GM10248 (cell line): Measurements from ENCODE around the gene ATOSB.
A peak's percentile ranks its signal among the peaks of the same experiment; 100 is the strongest.

Experiments
- CTCF ChIA-PET: fragments of 300-600 bp; sonication (Branson Sonifier 250); formaldehyde crosslinking; extraction: SDS; loops from one replicate; lab custom pipeline; 2021; ENCODE audit warnings: antibody characterized with exemption; lab: Yijun Ruan, JAX
- POLR2A ChIA-PET: fragments of 350-650 bp; sonication (Branson Sonifier 250); formaldehyde crosslinking; extraction: SDS; loops from one replicate; lab custom pipeline; 2020; ENCODE audit warnings: antibody characterized with exemption; lab: Yijun Ruan, JAX
- DNase-seq: peaks from one replicate; pipeline ENCODE4 v3.0.0; 2012; ENCODE audit errors: extremely low spot score
- CTCF ChIP-seq: IDR thresholded peaks from 2 replicates; pipeline ENCODE4 v1.5.1; 2012; ENCODE audit warnings: mild to moderate bottlenecking, low read depth; ENCODE audit errors: extremely low read depth, missing control alignments, control extremely low read depth

The ATOSB gene

GRCh38 chr9:35091536-35091935 is 24.1 kb downstream of the ATOSB start:
- CTCF ChIA-PET: interaction anchor here (1.7 to 8.0 kb wide), 3 partner anchors 14 to 193 kb away, joined by 4 to 177 read pairs (median 73); partner anchors contain the start of genes ATOSB, FANCG and VCP
- POLR2A ChIA-PET: interaction anchor here (1.0 kb wide), 1 partner anchor 12 kb away, joined by 5 read pairs; the partner anchor contains the start of gene FANCG
- no peak for DNase-seq
- no peak for TF ChIP-seq CTCF

- no peak for TF ChIP-seq CTCF
- ChIA-PET POLR2A (no interaction called here), CTCF (no interaction called here)
- no peak for DNase-seq
These were observed 26.2 kb downstream of the ATOSB start for GRCh38 chr9:35089434-35089833.

- TF ChIP-seq CTCF: no peak
- ChIA-PET POLR2A (no interaction called here), CTCF (interaction anchor here (0.8 kb wide), 1 partner anchor 186 kb away, joined by 3 read pairs; no protein-coding TSS in a partner anchor)
- no peak for DNase-seq
These were observed 30.6 kb downstream of the ATOSB start for GRCh38 chr9:35085078-35085477.

- CTCF ChIA-PET: interaction anchor here (1.0 to 13.4 kb wide), 13 partner anchors 7 to 567 kb away, joined by 3 to 177 read pairs (median 3); partner anchors contain the start of genes ATOSB, PIGO and VCP
- peak; percentile 94 for DNase-seq
- POLR2A ChIA-PET: interaction anchor here (1.0 to 1.5 kb wide), 7 partner anchors 8 to 86 kb away, joined by 3 to 6 read pairs (median 4); partner anchors contain the start of gene STOML2
- TF ChIP-seq CTCF: no peak
These were observed 36.0 kb downstream of the ATOSB start, which contains the start of gene FANCG for GRCh38 chr9:35079426-35080341. Gene FANCG, minus strand, starts transcription at chr9:35079942. Its CDS starts 418 bp downstream, at chr9:35079524.

GRCh38 chr9:35079041-35079425 is 36.6 kb downstream of the ATOSB start:
- TF ChIP-seq CTCF: no peak
- DNase-seq: no peak
- ChIA-PET CTCF (interaction anchor here (1.0 to 13.4 kb wide), 7 partner anchors 8 to 568 kb away, joined by 3 to 177 read pairs (median 7); partner anchors contain the start of genes ATOSB and PIGO), POLR2A (interaction anchor here (1.0 to 1.5 kb wide), 3 partner anchors 11 to 86 kb away, joined by 3 to 4 read pairs (median 4); no protein-coding TSS in a partner anchor)

- POLR2A ChIA-PET: interaction anchor here (0.5 kb wide), 1 partner anchor 9 kb away, joined by 3 read pairs; no protein-coding TSS in a partner anchor
- no peak for DNase-seq
- CTCF ChIA-PET: interaction anchor here (0.6 to 13.4 kb wide), 5 partner anchors 16 to 525 kb away, joined by 3 to 177 read pairs (median 21); partner anchors contain the start of gene PIGO
- no peak for TF ChIP-seq CTCF
These were observed 37.6 kb downstream of the ATOSB start for GRCh38 chr9:35078066-35078465.
